GM23338 (cell line): ENCODE results near the gene TRIM45. TPM values are rescaled to one million over a fixed set of nuclear protein-coding genes. Genes with fewer than 3 reads are reported as not detected.

ENCODE experiments used
- ATAC-seq: fragments of 200-7000 bp; cut with Tn5 transposase; 3 replicates; pipeline ENCODE4 v1.9.1; 2020
- DNase-seq: peaks from one replicate; pipeline ENCODE4 v3.0.0-alpha.2; 2015; ENCODE audit warnings: low spot score
- H2AFZ ChIP-seq: fragments of 200-600 bp; sonication (generic); 2 replicates; pipeline ENCODE4 v1.8.0; 2016; ENCODE audit warnings: antibody characterized with exemption, mild to moderate bottlenecking, moderate library complexity
- H3F3A ChIP-seq: fragments of 200-600 bp; sonication (generic); replicated peaks from 2 replicates; pipeline ENCODE4 v1.8.0; 2017; ENCODE audit warnings: antibody characterized with exemption, mixed run types, low read depth
- H3K27ac ChIP-seq: fragments of 200-600 bp; sonication (generic); 2 replicates; pipeline ENCODE4 v1.6.1; 2016; ENCODE audit warnings: low read depth
- H3K27me3 ChIP-seq: fragments of 200-600 bp; sonication (generic); 2 replicates; pipeline ENCODE4 v1.8.0; 2016; ENCODE audit warnings: mild to moderate bottlenecking, mixed run types, moderate library complexity; ENCODE audit not compliant: insufficient read depth
- H3K36me3 ChIP-seq: fragments of 200-600 bp; sonication (generic); 2 replicates; pipeline ENCODE4 v1.8.0; 2016; ENCODE audit warnings: mild to moderate bottlenecking; ENCODE audit not compliant: insufficient read depth
- H3K4me1 ChIP-seq: fragments of 200-600 bp; sonication (generic); 2 replicates; pipeline ENCODE4 v1.8.0; 2016; ENCODE audit warnings: mild to moderate bottlenecking, moderate library complexity; ENCODE audit not compliant: insufficient read depth
- H3K4me2 ChIP-seq: fragments of 200-600 bp; sonication (generic); 2 replicates; pipeline ENCODE4 v1.7.1; 2017; ENCODE audit warnings: mixed run types
- H3K4me3 ChIP-seq: fragments of 200-600 bp; sonication (generic); 2 replicates; pipeline ENCODE4 v1.6.1; 2016; ENCODE audit warnings: mixed run types
- H3K79me2 ChIP-seq: fragments of 200-600 bp; sonication (generic); replicated peaks from 2 replicates; pipeline ENCODE4 v1.8.0; 2017; ENCODE audit warnings: mild to moderate bottlenecking; ENCODE audit not compliant: insufficient read depth
- H3K9me2 ChIP-seq: fragments of 200-600 bp; sonication (generic); 2 replicates; pipeline ENCODE4 v1.8.0; 2017; ENCODE audit not compliant: insufficient read depth
- H4K20me1 ChIP-seq: fragments of 200-600 bp; sonication (generic); replicated peaks from 2 replicates; pipeline ENCODE4 v1.8.0; 2017; ENCODE audit warnings: mild to moderate bottlenecking; ENCODE audit not compliant: insufficient read depth
- H3K27ac Mint-ChIP-seq: 2 replicates; pipeline ENCODE4 v1.8.0; 2020; ENCODE audit warnings: inconsistent platforms, mild to moderate bottlenecking, moderate library complexity, mixed read lengths
- H3K27me3 Mint-ChIP-seq: 3 replicates; pipeline ENCODE4 v1.8.0; 2022; ENCODE audit warnings: low read depth, mild to moderate bottlenecking, moderate library complexity, mixed read lengths, inconsistent platforms; ENCODE audit not compliant: insufficient read depth, poor library complexity
- H3K36me3 Mint-ChIP-seq: 3 replicates; pipeline ENCODE4 v1.8.0; 2021; ENCODE audit warnings: low read depth, mild to moderate bottlenecking, inconsistent platforms, moderate library complexity, mixed read lengths
- H3K4me1 Mint-ChIP-seq: 3 replicates; pipeline ENCODE4 v1.8.0; 2020; ENCODE audit warnings: mild to moderate bottlenecking, inconsistent platforms, mixed read lengths
- H3K4me3 Mint-ChIP-seq: 3 replicates; pipeline ENCODE4 v1.8.0; 2021; ENCODE audit warnings: moderate library complexity, mild to moderate bottlenecking, inconsistent platforms, mixed read lengths
- H3K9me3 Mint-ChIP-seq: 3 replicates; pipeline ENCODE4 v1.8.0; 2020; ENCODE audit warnings: moderate library complexity, mild to moderate bottlenecking, inconsistent platforms, mixed read lengths
- CREB1 ChIP-seq: fragments of 250-450 bp; sonication (Bioruptor Pico); IDR thresholded peaks from 2 replicates; pipeline ENCODE4 v1.5.0; 2020; ENCODE audit warnings: low read depth, mild to moderate bottlenecking, moderate library complexity
- CTCF ChIP-seq, 2 experiments: fragments of 200-600 bp in 1 of 2; sonication (generic) in 1 of 2; conservative IDR thresholded peaks; 2 replicates each; pipeline versions ENCODE4 v1.5.1 to v1.6.1; 2016 to 2017; ENCODE audit warnings: antibody characterized with exemption in 2 of 2, low read depth in 2 of 2, mild to moderate bottlenecking in 2 of 2, moderate library complexity in 1 of 2
- EZH2 ChIP-seq: fragments of 200-600 bp; sonication (generic); IDR thresholded peaks from one replicate; pipeline ENCODE4 v1.8.0; 2017; ENCODE audit warnings: antibody characterized with exemption, mild to moderate bottlenecking, low read depth; ENCODE audit not compliant: unreplicated experiment
- NANOG ChIP-seq: IDR thresholded peaks from 2 replicates; pipeline ENCODE4 v1.6.1; 2016; ENCODE audit warnings: antibody characterized with exemption, borderline replicate concordance
- REST ChIP-seq: IDR thresholded peaks from one replicate; pipeline ENCODE4 v1.6.1; 2018; ENCODE audit warnings: antibody characterized with exemption; ENCODE audit not compliant: unreplicated experiment
- STAT1 ChIP-seq: IDR thresholded peaks from one replicate; pipeline ENCODE4 v1.6.1; 2016; ENCODE audit warnings: antibody characterized with exemption; ENCODE audit not compliant: unreplicated experiment
- ZNF114 ChIP-seq: fragments of 250-450 bp; sonication (Bioruptor Pico); IDR thresholded peaks from 2 replicates; pipeline ENCODE4 v1.5.0; 2020; ENCODE audit warnings: mild to moderate bottlenecking, moderate library complexity
- ZNF331 ChIP-seq: fragments of 250-450 bp; sonication (Bioruptor Pico); IDR thresholded peaks from 2 replicates; pipeline ENCODE4 v1.5.0; 2020; ENCODE audit warnings: low read depth, mild to moderate bottlenecking, moderate library complexity
- ZNF462 ChIP-seq: fragments of 250-450 bp; sonication (Bioruptor Pico); IDR thresholded peaks from 2 replicates; pipeline ENCODE4 v1.5.0; 2020; ENCODE audit warnings: mild to moderate bottlenecking, moderate library complexity
- polyA plus RNA-seq: library from polyadenylated mRNA; unstranded; fragments of >200 nt; fragmentation: Nextera tagmentation; extraction: Ambion mirVana; gene quantifications from 2 replicates; pipeline ENCODE4 v1.2.1, GENCODE V29; 2016
- total RNA-seq: library from RNA; depleted of rRNA; stranded (reverse); fragments of >200 nt; shearing (Covaris generic); gene quantifications from 2 replicates; pipeline ENCODE4 v1.2.3, GENCODE V29; 2014
- TF ChIP-seq, protein P1 (sequence below): IDR thresholded peaks from 2 replicates; pipeline ENCODE4 v1.6.1; 2016; ENCODE audit warnings: antibody characterized with exemption

TRIM45 gene
- total and polyA plus RNA-seq, 2 experiments from 2014 or later, result 8.8 to 15.0 TPM

GRCh38 chr1:117135329-117135728 lies 13.8 kb upstream of the TRIM45 start (continued):
- TF ChIP-seq ZNF462 (CRISPR knock-in tag), result no peak
- TF ChIP-seq NANOG, result no peak
- no peak for TF ChIP-seq EZH2
- TF ChIP-seq, protein P1, sequence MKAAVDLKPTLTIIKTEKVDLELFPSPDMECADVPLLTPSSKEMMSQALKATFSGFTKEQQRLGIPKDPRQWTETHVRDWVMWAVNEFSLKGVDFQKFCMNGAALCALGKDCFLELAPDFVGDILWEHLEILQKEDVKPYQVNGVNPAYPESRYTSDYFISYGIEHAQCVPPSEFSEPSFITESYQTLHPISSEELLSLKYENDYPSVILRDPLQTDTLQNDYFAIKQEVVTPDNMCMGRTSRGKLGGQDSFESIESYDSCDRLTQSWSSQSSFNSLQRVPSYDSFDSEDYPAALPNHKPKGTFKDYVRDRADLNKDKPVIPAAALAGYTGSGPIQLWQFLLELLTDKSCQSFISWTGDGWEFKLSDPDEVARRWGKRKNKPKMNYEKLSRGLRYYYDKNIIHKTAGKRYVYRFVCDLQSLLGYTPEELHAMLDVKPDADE, result no peak
- no peak for TF ChIP-seq ZNF114
- no peak for TF ChIP-seq CTCF (conservative IDR thresholded peaks at IDR 0.05; ENCODE audit: low read depth in 2 of 2)

DNA sequence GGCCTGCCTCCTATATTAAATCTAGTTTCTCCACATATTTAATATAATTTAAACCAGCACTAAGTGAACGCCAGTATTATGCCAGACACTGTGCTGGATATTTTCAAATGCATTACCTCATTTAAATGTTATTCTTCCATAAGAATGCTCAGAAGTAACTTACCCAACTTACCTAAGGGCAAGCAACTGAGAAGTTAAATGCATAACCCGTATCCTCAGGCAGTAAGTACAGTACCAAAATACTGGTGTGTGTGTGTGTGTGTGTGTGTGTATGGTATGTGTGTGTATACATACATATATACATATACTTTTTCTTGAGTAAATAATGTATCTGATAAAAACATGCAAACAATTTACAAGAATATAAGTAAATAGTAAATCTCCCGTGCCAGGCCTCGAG lies 9.0 kb upstream of the TRIM45 start:
- H3K4me1 Mint-ChIP-seq, result peaks cover 24% of the 10 kb centered on the region
- DNase-seq, result no peak
- no peak overlapping the region for H3K27ac Mint-ChIP-seq
- H3K9me3 Mint-ChIP-seq, result no peaks in the 10 kb centered on the region
- Histone ChIP-seq H3F3A (no peaks in the 10 kb centered on the region), H3K27ac (no peak overlapping the region), H2AFZ (no peak overlapping the region), H3K36me3 (no peaks in the 10 kb centered on the region), H4K20me1 (no peaks in the 10 kb centered on the region), H3K4me2 (no peak overlapping the region), H3K4me3 (no peak overlapping the region), H3K27me3 (no peaks in the 10 kb centered on the region), H3K79me2 (no peaks in the 10 kb centered on the region), H3K4me1 (peaks cover 19% of the 10 kb centered on the region), H3K9me2 (no peaks in the 10 kb centered on the region)
- no peak for ATAC-seq
- H3K27me3 Mint-ChIP-seq, result peaks cover 5% of the 10 kb centered on the region
- no peaks in the 10 kb centered on the region for H3K36me3 Mint-ChIP-seq
- no peak overlapping the region for H3K4me3 Mint-ChIP-seq
- no peak for TF ChIP-seq CREB1 (CRISPR knock-in tag)
- TF ChIP-seq ZNF331 (CRISPR knock-in tag), result no peak
- TF ChIP-seq CTCF (conservative IDR thresholded peaks at IDR 0.05; ENCODE audit: low read depth in 2 of 2), result no peak
- TF ChIP-seq REST, result no peak
- no peak for TF ChIP-seq STAT1
- TF ChIP-seq NANOG, result no peak
